ENCODE data around the gene LXN.

The LXN gene

GRCh38 chr3:158631981-158632380 lies 40.5 kb downstream of the LXN start:
- H3K4me1 ChIP-seq (ENCODE audit: control insufficient read depth, low read length) = no peaks in the 10 kb centered on the region
- no peaks in the 10 kb centered on the region for H4K20me1 ChIP-seq (ENCODE audit: control insufficient read depth, insufficient read depth, low read depth, low read length)
- TF ChIP-seq EZH2phosphoT487 (IDR thresholded peaks at IDR 0.05; ENCODE audit: borderline replicate concordance, low read length) (no peak), CTCF (IDR thresholded peaks at IDR 0.05; ENCODE audit: low read depth, low read length, poor library complexity, severe bottlenecking) (no peak)
- no peaks in the 10 kb centered on the region for H3F3A ChIP-seq (ENCODE audit: control insufficient read depth, insufficient read depth)
- H3K36me3 ChIP-seq (ENCODE audit: control insufficient read depth, low read length) = no peaks in the 10 kb centered on the region
- no peaks in the 10 kb centered on the region for H3K79me2 ChIP-seq (ENCODE audit: control insufficient read depth, low read length)
- no peaks in the 10 kb centered on the region for H3K9me2 ChIP-seq (replicated peaks; ENCODE audit: control insufficient read depth, low read length)
- no peaks in the 10 kb centered on the region for H3K9me3 ChIP-seq (ENCODE audit: control insufficient read depth, insufficient read depth, low read length)
- H3K4me2 ChIP-seq (ENCODE audit: low read length) = no peak overlapping the region
- H3K4me3 ChIP-seq (ENCODE audit: low read length) = no peak overlapping the region
- H3K27ac ChIP-seq (ENCODE audit: low read depth, low read length) = no peak overlapping the region
- no peaks in the 10 kb centered on the region for H3K27me3 ChIP-seq (ENCODE audit: control insufficient read depth, low read length)

GRCh38 chr3:158625881-158626280 lies 46.6 kb downstream of the LXN start:
- Histone ChIP-seq H3K4me2 (ENCODE audit: low read length) (no peak overlapping the region), H3K9me2 (replicated peaks; ENCODE audit: control insufficient read depth, low read length) (no peaks in the 10 kb centered on the region), H3K27ac (ENCODE audit: low read depth, low read length) (no peak overlapping the region), H3K79me2 (ENCODE audit: control insufficient read depth, low read length) (no peaks in the 10 kb centered on the region), H4K20me1 (ENCODE audit: control insufficient read depth, insufficient read depth, low read depth, low read length) (no peaks in the 10 kb centered on the region), H3K27me3 (ENCODE audit: control insufficient read depth, low read length) (no peaks in the 10 kb centered on the region), H3F3A (ENCODE audit: control insufficient read depth, insufficient read depth) (no peaks in the 10 kb centered on the region), H3K4me3 (ENCODE audit: low read length) (no peak overlapping the region), H3K4me1 (ENCODE audit: control insufficient read depth, low read length) (no peaks in the 10 kb centered on the region), H3K36me3 (ENCODE audit: control insufficient read depth, low read length) (no peaks in the 10 kb centered on the region), H3K9me3 (ENCODE audit: control insufficient read depth, insufficient read depth, low read length) (peaks cover 3% of the 10 kb centered on the region; the same call in 1 of the 2 replicates)
- TF ChIP-seq CTCF (IDR thresholded peaks at IDR 0.05; ENCODE audit: low read depth, low read length, poor library complexity, severe bottlenecking) = no peak
- TF ChIP-seq EZH2phosphoT487 (IDR thresholded peaks at IDR 0.05; ENCODE audit: borderline replicate concordance, low read length) = no peak

- no peaks in the 10 kb centered on the region for H4K20me1 ChIP-seq (ENCODE audit: control insufficient read depth, insufficient read depth, low read depth, low read length)
- H3K9me3 ChIP-seq (ENCODE audit: control insufficient read depth, insufficient read depth, low read length) = peaks cover 3% of the 10 kb centered on the region; the same call in 1 of the 2 replicates
- TF ChIP-seq CTCF (IDR thresholded peaks at IDR 0.05; ENCODE audit: low read depth, low read length, poor library complexity, severe bottlenecking) (no peak), EZH2phosphoT487 (IDR thresholded peaks at IDR 0.05; ENCODE audit: borderline replicate concordance, low read length) (no peak)
Observed at GRCh38 chr3:158617982-158618875, 54.2 kb downstream of the LXN start.

More at GRCh38 chr3:158617982-158618875, 54.2 kb downstream of the LXN start:
- no peaks in the 10 kb centered on the region for H3K36me3 ChIP-seq (ENCODE audit: control insufficient read depth, low read length)
- no peak overlapping the region for H3K27ac ChIP-seq (ENCODE audit: low read depth, low read length)
- H3K4me2 ChIP-seq (ENCODE audit: low read length) = no peak overlapping the region
- H3K4me1 ChIP-seq (ENCODE audit: control insufficient read depth, low read length) = no peaks in the 10 kb centered on the region
- H3K9me2 ChIP-seq (replicated peaks; ENCODE audit: control insufficient read depth, low read length) = no peaks in the 10 kb centered on the region
- no peaks in the 10 kb centered on the region for H3K79me2 ChIP-seq (ENCODE audit: control insufficient read depth, low read length)
- no peaks in the 10 kb centered on the region for H3F3A ChIP-seq (ENCODE audit: control insufficient read depth, insufficient read depth)
- H3K27me3 ChIP-seq (ENCODE audit: control insufficient read depth, low read length) = no peaks in the 10 kb centered on the region
- H3K4me3 ChIP-seq (ENCODE audit: low read length) = no peak overlapping the region
